HepG2 (cell line): ENCODE results near the gene PHACTR1. TPM values are rescaled to one million over a fixed set of nuclear protein-coding genes. Genes with fewer than 3 reads are reported as not detected.

Source experiments
- ATAC-seq: fragments of 200-7000 bp; cut with Tn5 transposase; 3 replicates; pipeline ENCODE4 v1.9.1; 2020; ENCODE audit warnings: mild to moderate bottlenecking, moderate library complexity
- BruUV-seq: library from RNA; stranded (reverse); fragments of 400-500 nt; replicated peaks from 2 replicates; lab custom pipeline; 2021; lab: Mats Ljungman, UMichigan
- CTCF ChIA-PET: fragments of 300-600 bp; formaldehyde crosslinking; extraction: SDS; loops from one replicate; lab custom pipeline; 2021; ENCODE audit warnings: low total read pairs, inconsistent platforms, low intra/inter-chr PET ratio; lab: Yijun Ruan, JAX
- POLR2A ChIA-PET: fragments of 350-600 bp; sonication (Branson Sonifier 250); formaldehyde crosslinking; loops from one replicate; lab custom pipeline; 2020; ENCODE audit warnings: antibody characterized with exemption, inconsistent platforms; lab: Yijun Ruan, JAX
- DNase-seq: peaks from one replicate; pipeline ENCODE4 v3.0.0-alpha.2; 2015; ENCODE audit warnings: low spot score
- FAIRE-seq: peaks from 3 replicates; lab custom pipeline; 2011; peaks lifted over from hg19 to GRCh38; lab: Jason Lieb, UNC
- H2AFZ ChIP-seq: one replicate; pipeline ENCODE4 v1.6.1; 2011; ENCODE audit warnings: low read length, inconsistent platforms
- H3K27ac ChIP-seq: fragments of 300-600 bp; 3 replicates; pipeline ENCODE4 v1.8.0; 2011; ENCODE audit warnings: mixed run types, mild to moderate bottlenecking, mixed read lengths, low read length, inconsistent platforms; ENCODE audit not compliant: insufficient read depth; ENCODE audit errors: extremely low read length
- H3K27me3 ChIP-seq, 2 experiments: fragments of 200-600 bp in 1 of 2; 2 replicates in 1 of 2; 3 replicates in 1 of 2; pipeline versions ENCODE4 v1.6.0 to v1.8.0; 2011; ENCODE audit warnings: low read length in 2 of 2, mild to moderate bottlenecking in 2 of 2, moderate library complexity in 2 of 2, inconsistent platforms in 1 of 2; ENCODE audit not compliant: insufficient read depth in 2 of 2, control insufficient read depth in 1 of 2
- H3K36me3 ChIP-seq, 2 experiments: fragments of 200-600 bp in 1 of 2; replicated peaks in 1 of 2; 2 replicates in 1 of 2; 3 replicates in 1 of 2; pipeline versions ENCODE4 v1.5.1 to v1.8.0; 2011; ENCODE audit warnings: low read length in 2 of 2, inconsistent platforms in 1 of 2; ENCODE audit not compliant: insufficient read depth in 2 of 2, control insufficient read depth in 1 of 2
- H3K4me1 ChIP-seq: 2 replicates; pipeline ENCODE4 v1.5.1; 2012; ENCODE audit warnings: low read length, inconsistent platforms; ENCODE audit not compliant: insufficient read depth
- H3K4me2 ChIP-seq: 2 replicates; pipeline ENCODE4 v1.6.0; 2011; ENCODE audit warnings: low read depth, low read length, inconsistent platforms
- H3K4me3 ChIP-seq, 3 experiments: fragments of 200-600 bp in 1 of 3; sonication (generic), shearing (Covaris generic) in 1 of 3; replicated peaks in 1 of 3; 2 replicates each; pipeline ENCODE4 v1.5.1; 2011 to 2016; ENCODE audit warnings: low read length in 3 of 3, inconsistent platforms in 2 of 3, low read depth in 2 of 3, mild to moderate bottlenecking in 2 of 3, control low read depth in 1 of 3, mixed read lengths in 1 of 3; ENCODE audit not compliant: insufficient read depth in 1 of 3
- H3K79me2 ChIP-seq: one replicate; pipeline ENCODE4 v1.6.1; 2011; ENCODE audit warnings: low read length, inconsistent platforms; ENCODE audit not compliant: insufficient read depth
- H3K9ac ChIP-seq: 2 replicates; pipeline ENCODE4 v1.6.0; 2011; ENCODE audit warnings: mild to moderate bottlenecking, low read depth, low read length, inconsistent platforms; ENCODE audit not compliant: insufficient read depth
- H3K9me3 ChIP-seq: 2 replicates; pipeline ENCODE4 v1.5.1; 2012; ENCODE audit warnings: mild to moderate bottlenecking, low read length
- H4K20me1 ChIP-seq: 2 replicates; pipeline ENCODE4 v1.6.0; 2011; ENCODE audit warnings: inconsistent platforms, mild to moderate bottlenecking, low read length, moderate library complexity; ENCODE audit not compliant: insufficient read depth
- CREM ChIP-seq, 2 experiments: sonication (generic) in 1 of 2; formaldehyde crosslinking in 1 of 2; IDR thresholded peaks; 2 replicates each; pipeline versions ENCODE4 v1.4.0 to v1.6.1; 2016 to 2020; ENCODE audit warnings: antibody characterized with exemption in 1 of 2, mild to moderate bottlenecking in 1 of 2, missing genetic modification reagents in 1 of 2
- TSC22D2 ChIP-seq: sonication (generic); formaldehyde crosslinking; IDR thresholded peaks from 2 replicates; pipeline ENCODE4 v1.5.1; 2020; ENCODE audit warnings: missing genetic modification reagents, mild to moderate bottlenecking, borderline replicate concordance
- ZMYM3 ChIP-seq: sonication (generic); formaldehyde crosslinking; IDR thresholded peaks from 2 replicates; pipeline ENCODE4 v1.5.1; 2020; ENCODE audit warnings: mild to moderate bottlenecking, missing genetic modification reagents
- ZNF850 ChIP-seq: sonication (generic); formaldehyde crosslinking; conservative IDR thresholded peaks from 2 replicates; pipeline ENCODE4 v1.9.0; 2021; ENCODE audit warnings: mild to moderate bottlenecking, missing genetic modification reagents
- ZSCAN12 ChIP-seq: sonication (generic); formaldehyde crosslinking; IDR thresholded peaks from 2 replicates; pipeline ENCODE4 v1.9.0; 2021; ENCODE audit warnings: mild to moderate bottlenecking, missing genetic modification reagents
- in situ Hi-C: cut with HindIII; loops from 2 replicates; pipeline ENCODE4 v1.10.0; 2017; ENCODE audit warnings: low pct_unique_long_range_greater_than_20kb; ENCODE audit not compliant: extremely low pct_ligation_motif_present
- intact Hi-C: fragments of 100-400 bp; cut with micrococcal nuclease; formaldehyde crosslinking; loops from one replicate; pipeline ENCODE4 v1.10.0; 2022; ENCODE audit not compliant: unreplicated experiment
- polyA plus RNA-seq, 8 experiments: library from polyadenylated mRNA; depleted of rRNA in 3 of 8; stranded (reverse) in 7 of 8; unstranded in 1 of 8; fragments of >200 nt; fragmentation: Illumina TruSeq in 4 of 8; extraction: Trizol in 4 of 8; gene quantifications; 2 replicates each; pipeline versions ENCODE4 v1.2.1 to v1.2.3, GENCODE V29; 2011 to 2016; ENCODE audit warnings: low read depth in 4 of 8, missing spikeins in 1 of 8, mixed read lengths in 1 of 8; ENCODE audit not compliant: insufficient read depth in 1 of 8
- total RNA-seq, 5 experiments: library from RNA; depleted of rRNA; stranded (reverse); fragments of >200 nt; fragmentation: Illumina TruSeq; extraction: Trizol; gene quantifications; 2 replicates each; pipeline ENCODE4 v1.2.3, GENCODE V29; 2016; ENCODE audit warnings: low read depth in 1 of 5
- TF ChIP-seq, protein P1 (sequence below): sonication (generic); formaldehyde crosslinking; IDR thresholded peaks from 2 replicates; pipeline ENCODE4 v1.4.0; 2020; ENCODE audit warnings: missing genetic modification reagents, borderline replicate concordance

PHACTR1 gene
- total and polyA plus RNA-seq, 2 of the 13 experiments (the other 11 are each of a cell fraction or from before 2014, with no cell fraction given) = 0.09 TPM; not detected in 1

DNA sequence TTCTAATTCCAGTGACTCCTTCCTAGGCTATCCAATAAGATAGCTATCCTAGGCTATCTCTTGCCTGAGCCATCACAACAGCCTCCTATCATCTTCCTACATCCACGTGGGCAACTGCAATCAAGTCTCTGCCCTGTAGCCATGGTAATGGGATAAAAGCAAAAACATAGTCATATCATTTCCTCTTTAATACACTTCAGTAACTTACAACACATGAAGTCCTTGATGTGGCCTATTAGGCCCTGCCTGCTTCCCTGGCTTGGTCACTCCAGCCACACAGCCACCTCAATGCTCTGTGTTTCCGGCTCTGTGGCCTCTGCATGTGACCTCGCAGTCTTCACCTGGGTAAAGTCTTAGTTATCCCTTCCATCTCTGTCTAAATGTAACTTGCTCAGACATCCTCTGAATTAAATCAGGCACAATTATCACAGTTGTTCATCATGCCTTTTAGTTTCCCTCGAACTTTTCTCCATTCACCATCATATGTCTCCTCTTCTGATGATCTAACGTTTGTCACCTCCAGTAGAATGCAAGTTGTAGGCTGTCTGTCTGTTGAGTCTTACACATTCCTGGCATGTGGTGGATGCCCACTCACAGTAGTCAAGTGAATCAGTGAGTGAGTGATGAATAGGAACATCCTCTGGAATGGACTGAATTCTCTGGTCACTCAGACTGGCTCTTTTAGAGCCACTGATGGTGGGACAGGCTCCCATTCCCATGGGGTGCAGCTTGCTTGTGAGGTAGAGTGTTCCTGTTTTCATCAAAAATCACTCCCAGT, 382.4 kb downstream of the PHACTR1 start (continued):
- TF ChIP-seq, protein P1, sequence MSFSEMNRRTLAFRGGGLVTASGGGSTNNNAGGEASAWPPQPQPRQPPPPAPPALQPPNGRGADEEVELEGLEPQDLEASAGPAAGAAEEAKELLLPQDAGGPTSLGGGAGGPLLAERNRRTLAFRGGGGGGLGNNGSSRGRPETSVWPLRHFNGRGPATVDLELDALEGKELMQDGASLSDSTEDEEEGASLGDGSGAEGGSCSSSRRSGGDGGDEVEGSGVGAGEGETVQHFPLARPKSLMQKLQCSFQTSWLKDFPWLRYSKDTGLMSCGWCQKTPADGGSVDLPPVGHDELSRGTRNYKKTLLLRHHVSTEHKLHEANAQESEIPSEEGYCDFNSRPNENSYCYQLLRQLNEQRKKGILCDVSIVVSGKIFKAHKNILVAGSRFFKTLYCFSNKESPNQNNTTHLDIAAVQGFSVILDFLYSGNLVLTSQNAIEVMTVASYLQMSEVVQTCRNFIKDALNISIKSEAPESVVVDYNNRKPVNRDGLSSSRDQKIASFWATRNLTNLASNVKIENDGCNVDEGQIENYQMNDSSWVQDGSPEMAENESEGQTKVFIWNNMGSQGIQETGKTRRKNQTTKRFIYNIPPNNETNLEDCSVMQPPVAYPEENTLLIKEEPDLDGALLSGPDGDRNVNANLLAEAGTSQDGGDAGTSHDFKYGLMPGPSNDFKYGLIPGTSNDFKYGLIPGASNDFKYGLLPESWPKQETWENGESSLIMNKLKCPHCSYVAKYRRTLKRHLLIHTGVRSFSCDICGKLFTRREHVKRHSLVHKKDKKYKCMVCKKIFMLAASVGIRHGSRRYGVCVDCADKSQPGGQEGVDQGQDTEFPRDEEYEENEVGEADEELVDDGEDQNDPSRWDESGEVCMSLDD (CRISPR knock-in tag) = no peak
- TF ChIP-seq CREM (IDR thresholded peaks at IDR 0.05) (no peak), CREM (CRISPR knock-in tag; IDR thresholded peaks at IDR 0.05) (no peak)
- TF ChIP-seq, all 625 proteins: peak for 0

DNA sequence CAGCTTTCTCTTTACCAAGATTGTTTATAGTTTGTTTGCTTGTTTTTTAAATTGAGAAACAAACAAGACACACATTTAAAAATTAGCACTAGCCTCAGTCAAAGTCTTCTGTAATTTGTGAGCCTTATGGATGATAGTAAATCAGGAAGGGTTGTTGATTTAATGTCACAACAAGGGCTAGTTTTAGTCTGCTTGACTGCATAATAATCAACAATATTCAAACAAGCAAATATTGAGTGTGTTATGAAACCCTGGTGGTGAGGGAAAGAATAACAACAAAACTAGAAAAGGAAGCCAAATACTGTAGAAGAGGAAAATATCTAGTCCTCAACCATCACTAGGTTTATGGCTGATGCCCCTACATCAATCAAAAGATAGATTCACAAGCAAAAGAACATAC, 383.2 kb downstream of the PHACTR1 start:
- in situ Hi-C loops = no loop called here
- DNase-seq (no peak), ATAC-seq (no peak), FAIRE-seq (peak; percentile 15)
- Histone ChIP-seq H3K4me3 (no peak overlapping the region), H3K27ac (no peak overlapping the region), H3K4me1 (no peaks in the 10 kb centered on the region), H3K27me3 (0 out of 5 replicates have a peak, but pooled peaks cover 1 to 4% of the 10 kb centered on the region in 2 experiments), H2AFZ (no peak overlapping the region), H3K4me2 (no peak overlapping the region), H3K36me3 (no peaks in the 10 kb centered on the region), H4K20me1 (no peaks in the 10 kb centered on the region), H3K9me3 (no peaks in the 10 kb centered on the region), H3K79me2 (no peaks in the 10 kb centered on the region), H3K9ac (no peak overlapping the region)
- no TSS peak for BruUV-seq
- intact Hi-C loops = no loop called here
- POLR2A ChIA-PET = no interaction called here
- CTCF ChIA-PET = no interaction called here
- no peak for TF ChIP-seq ZMYM3
- no peak for TF ChIP-seq TSC22D2
- no peak for TF ChIP-seq ZSCAN12
- no peak for TF ChIP-seq ZNF850 (CRISPR knock-in tag)
